GM19395 (cell line): ENCODE measurements around the gene TNK2.
"Not testable (repeated sequence)": the region's sequence is repeated elsewhere in the genome, so short reads cannot be mapped to it uniquely, and the experiment has no call there.

Experiments used
- ATAC-seq: cut with Tn5 transposase; IDR thresholded peaks from one replicate; pipeline ENCODE4 v1.9.1; 2021; ENCODE audit warnings: mild to moderate bottlenecking, moderate library complexity; ENCODE audit not compliant: unreplicated experiment

TNK2 gene

DNA sequence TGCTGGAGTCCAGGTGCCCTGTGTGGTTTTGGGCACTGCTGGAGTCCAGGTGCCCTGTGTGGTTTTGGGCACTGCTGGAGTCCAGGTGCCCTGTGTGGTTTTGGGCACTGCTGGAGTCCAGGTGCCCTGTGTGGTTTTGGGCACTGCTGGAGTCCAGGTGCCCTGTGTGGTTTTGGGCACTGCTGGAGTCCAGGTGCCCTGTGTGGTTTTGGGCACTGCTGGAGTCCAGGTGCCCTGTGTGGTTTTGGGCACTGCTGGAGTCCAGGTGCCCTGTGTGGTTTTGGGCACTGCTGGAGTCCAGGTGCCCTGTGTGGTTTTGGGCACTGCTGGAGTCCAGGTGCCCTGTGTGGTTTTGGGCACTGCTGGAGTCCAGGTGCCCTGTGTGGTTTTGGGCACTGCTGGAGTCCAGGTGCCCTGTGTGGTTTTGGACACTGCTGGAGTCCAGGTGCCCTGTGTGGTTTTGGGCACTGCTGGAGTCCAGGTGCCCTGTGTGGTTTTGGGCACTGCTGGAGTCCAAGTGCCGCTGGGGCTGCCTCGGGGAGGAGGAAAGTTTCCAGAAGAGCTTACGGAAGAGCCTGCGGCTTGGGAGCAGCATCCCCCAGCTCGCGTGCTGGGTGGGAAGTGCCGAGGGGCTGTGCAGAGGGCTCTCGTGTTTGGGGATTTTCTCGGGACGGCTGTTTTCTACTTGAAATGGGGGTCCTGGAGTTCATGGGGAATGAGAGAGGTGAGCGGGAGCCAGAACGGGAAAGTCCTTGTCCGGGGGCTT, 83.7 kb downstream of the TNK2 start:
- ATAC-seq = not testable (repeated sequence)

DNA sequence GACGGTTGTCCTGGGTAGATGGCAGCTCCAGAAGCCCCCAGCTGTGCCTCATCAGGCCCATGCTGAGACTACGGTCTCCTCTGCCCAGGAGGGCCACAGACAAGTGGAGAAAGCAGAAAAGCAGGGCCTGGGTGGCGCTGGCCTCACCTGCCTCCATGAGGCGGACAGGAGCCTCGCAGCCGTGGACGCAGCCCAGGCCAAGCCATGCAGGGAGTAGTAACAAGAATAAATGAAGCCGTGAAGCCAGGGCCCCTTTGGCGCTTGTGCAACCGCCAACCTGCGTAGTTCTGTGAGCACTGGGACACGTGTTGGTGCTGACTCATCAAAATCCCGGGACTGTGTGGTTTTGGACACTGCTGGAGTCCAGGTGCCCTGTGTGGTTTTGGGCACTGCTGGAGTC, 84.4 kb downstream of the TNK2 start:
- no peak for ATAC-seq

GRCh38 chr3:195823280-195823679, 85.1 kb downstream of the TNK2 start:
- ATAC-seq = no peak

GRCh38 chr3:195822131-195822696, 86.1 kb downstream of the TNK2 start:
- ATAC-seq = no peak

DNA sequence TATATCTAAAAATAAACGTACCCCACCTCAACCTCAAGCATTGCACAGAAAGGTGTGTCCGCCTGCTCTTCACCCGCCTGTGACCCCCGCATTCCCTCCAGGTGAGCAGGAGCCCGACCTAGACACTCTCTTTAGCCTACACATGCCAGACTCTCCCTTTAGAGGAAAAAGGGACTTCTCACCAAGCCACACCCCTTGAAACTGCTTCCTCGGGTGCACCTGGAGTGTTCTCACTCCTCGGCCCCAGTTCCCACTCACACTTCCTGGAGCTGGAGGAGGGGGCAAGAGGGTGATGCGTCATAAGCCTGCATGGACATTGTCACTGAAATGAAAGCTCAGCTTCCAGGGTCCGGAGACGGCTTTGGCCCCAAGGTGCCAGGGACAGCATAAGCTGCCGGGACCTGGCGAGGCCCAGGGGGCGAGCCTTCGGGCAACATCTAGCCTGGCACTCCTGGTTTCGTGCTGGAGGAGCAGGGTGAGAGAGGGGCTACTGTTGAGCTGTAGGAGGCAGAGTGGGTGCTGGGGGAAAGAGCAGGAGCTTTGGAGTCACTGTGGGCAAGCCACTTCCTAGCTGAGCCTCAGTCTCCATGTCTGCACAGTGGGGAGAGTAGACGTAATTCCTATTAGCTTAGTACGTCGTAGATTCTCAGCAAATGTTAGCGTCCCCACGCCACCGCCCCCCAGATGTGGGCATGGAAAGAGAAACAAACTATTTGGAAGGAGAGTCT, 86.8 kb downstream of the TNK2 start:
- ATAC-seq = no peak

- ATAC-seq = no peak
Observed at GRCh38 chr3:195820901-195821300, 87.5 kb downstream of the TNK2 start.

- no peak for ATAC-seq
Observed at GRCh38 chr3:195820186-195820585, 88.2 kb downstream of the TNK2 start.

DNA sequence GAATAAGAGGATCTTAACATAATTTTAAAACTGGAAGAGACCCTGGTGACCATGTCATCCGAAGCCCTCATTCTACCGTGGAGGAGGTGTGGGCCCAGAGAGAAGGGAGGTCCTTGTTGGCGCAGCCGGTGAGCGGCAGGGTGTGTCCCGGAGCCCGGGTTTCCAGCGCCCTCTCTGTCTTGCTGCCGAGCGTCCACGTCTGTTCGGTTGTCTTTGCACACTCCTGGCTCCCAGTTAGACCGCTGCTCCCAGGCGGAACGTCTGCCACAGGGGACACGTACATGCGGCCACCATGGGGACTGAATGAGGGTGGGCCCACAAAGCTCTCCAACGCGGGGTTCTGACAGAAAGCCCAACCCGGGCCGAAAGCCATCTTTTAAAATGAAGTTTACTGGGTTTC, 90.0 kb downstream of the TNK2 start:
- no peak for ATAC-seq

DNA sequence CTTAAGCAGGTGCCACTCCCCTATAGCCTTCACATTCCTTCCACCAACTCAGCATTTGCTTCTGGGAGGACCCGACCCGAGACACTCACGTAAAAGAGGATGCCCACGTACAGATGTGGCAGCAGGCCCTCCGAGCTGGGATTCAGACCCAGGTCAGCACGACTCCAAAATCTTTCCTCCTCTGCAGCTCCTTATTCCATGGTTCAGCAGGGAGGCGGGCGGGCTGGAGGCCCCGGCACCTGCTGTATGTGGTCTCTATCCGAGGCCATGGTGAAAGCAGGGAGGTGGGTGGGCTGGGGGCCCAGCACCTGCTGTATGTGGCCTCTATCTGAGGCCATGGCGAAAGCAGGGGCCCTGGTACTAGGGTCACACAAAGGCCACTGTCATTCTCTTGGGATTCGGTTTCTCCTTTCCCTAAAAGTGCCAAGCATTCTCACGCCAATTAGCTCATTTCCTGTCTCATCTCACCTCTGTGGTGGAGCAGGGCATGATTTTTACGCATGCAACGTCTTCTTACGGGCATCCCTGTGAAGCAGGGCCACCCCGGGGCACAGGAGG, 90.7 kb downstream of the TNK2 start:
- no peak for ATAC-seq

- not testable (repeated sequence) for ATAC-seq
Observed at GRCh38 chr3:195816276-195816913, 92.0 kb downstream of the TNK2 start.

GRCh38 chr3:195815169-195815771, 93.1 kb downstream of the TNK2 start:
- no peak for ATAC-seq

GRCh38 chr3:195813916-195814640, 94.3 kb downstream of the TNK2 start:
- no peak for ATAC-seq
